ENCODE results near the gene SVIL.

DNA sequence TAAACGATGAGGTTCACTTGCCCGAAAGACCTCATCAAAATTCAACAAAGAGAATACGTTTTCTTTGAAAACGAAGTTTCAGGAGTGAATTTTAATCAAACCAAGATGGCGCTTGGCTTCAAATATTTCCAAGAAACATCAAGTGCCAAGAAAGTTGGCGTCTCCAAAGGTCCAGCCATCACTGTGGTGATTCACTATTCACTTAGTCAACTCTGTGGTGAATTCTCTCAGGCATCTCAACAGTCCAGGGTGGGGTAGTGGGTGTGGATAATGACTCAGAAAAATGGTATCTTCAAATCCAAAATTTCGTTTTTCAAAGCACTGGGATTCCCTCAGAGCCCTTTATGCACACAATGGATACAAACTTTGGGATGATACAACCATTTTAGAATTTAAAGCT, 133.1 kb downstream of the SVIL start:
- TF ChIP-seq, protein P1, sequence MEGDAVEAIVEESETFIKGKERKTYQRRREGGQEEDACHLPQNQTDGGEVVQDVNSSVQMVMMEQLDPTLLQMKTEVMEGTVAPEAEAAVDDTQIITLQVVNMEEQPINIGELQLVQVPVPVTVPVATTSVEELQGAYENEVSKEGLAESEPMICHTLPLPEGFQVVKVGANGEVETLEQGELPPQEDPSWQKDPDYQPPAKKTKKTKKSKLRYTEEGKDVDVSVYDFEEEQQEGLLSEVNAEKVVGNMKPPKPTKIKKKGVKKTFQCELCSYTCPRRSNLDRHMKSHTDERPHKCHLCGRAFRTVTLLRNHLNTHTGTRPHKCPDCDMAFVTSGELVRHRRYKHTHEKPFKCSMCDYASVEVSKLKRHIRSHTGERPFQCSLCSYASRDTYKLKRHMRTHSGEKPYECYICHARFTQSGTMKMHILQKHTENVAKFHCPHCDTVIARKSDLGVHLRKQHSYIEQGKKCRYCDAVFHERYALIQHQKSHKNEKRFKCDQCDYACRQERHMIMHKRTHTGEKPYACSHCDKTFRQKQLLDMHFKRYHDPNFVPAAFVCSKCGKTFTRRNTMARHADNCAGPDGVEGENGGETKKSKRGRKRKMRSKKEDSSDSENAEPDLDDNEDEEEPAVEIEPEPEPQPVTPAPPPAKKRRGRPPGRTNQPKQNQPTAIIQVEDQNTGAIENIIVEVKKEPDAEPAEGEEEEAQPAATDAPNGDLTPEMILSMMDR (IDR thresholded peaks at IDR 0.05), result no peak
- TF ChIP-seq POLR2A (IDR thresholded peaks at IDR 0.05), result no peak

All from Peyer's patch (tissue), 4 donors.